ENCODE results near the gene SLC12A4. TPM values are rescaled to one million over a fixed set of nuclear protein-coding genes. Genes with fewer than 3 reads are reported as not detected.
A peak's percentile ranks its signal among the peaks of the same experiment; 100 is the strongest.

The SLC12A4 gene
- total and polyA plus RNA-seq, 2 of the 13 experiments (the other 11 are each of a cell fraction or from before 2014, with no cell fraction given), result 65.1 to 84.3 TPM

- POLR2A ChIA-PET, result interaction anchor here (0.6 kb wide), 1 partner anchor 93 kb away, joined by 3 read pairs; no protein-coding TSS in a partner anchor
- Histone ChIP-seq H3K9ac (ENCODE audit: insufficient read depth, low read depth, low read length) (no peak overlapping the region), H3K36me3 (replicated peaks in 1 of 2; ENCODE audit: control insufficient read depth in 1 of 2, insufficient read depth in 2 of 2, low read length in 2 of 2) (peaks cover 10 to 29% of the 10 kb centered on the region in 2 experiments), H3K27ac (ENCODE audit: extremely low read length, insufficient read depth, low read length) (no peak overlapping the region), H2AFZ (ENCODE audit: low read length) (no peak overlapping the region), H3K9me3 (ENCODE audit: low read length) (no peaks in the 10 kb centered on the region), H3K4me2 (ENCODE audit: low read depth, low read length) (no peak overlapping the region), H3K79me2 (ENCODE audit: insufficient read depth, low read length) (no peaks in the 10 kb centered on the region), H3K27me3 (ENCODE audit: control insufficient read depth in 1 of 2, insufficient read depth in 2 of 2, low read length in 2 of 2) (no peaks in the 10 kb centered on the region), H4K20me1 (ENCODE audit: insufficient read depth, low read length) (no peaks in the 10 kb centered on the region; the same call in 1 of the 2 replicates), H3K4me3 (replicated peaks in 1 of 3; ENCODE audit: insufficient read depth in 1 of 3, low read depth in 2 of 3, low read length in 3 of 3) (no peak overlapping the region), H3K4me1 (ENCODE audit: insufficient read depth, low read length) (peaks cover 13% of the 10 kb centered on the region)
- in situ Hi-C loops (cut with HindIII; ENCODE audit: extremely low pct_ligation_motif_present, low pct_unique_long_range_greater_than_20kb) (no loop called here), intact Hi-C loops (cut with micrococcal nuclease; ENCODE audit: unreplicated experiment) (no loop called here)
- ATAC-seq (no peak; the same call in 2 of the 3 replicates), DNase-seq (ENCODE audit: low spot score) (no peak), FAIRE-seq (no peak)
- 98% methylated on average over 21 of the region's 36 CpGs for WGBS (ENCODE audit: low lambda C conversion rate)
- BruUV-seq (replicated peaks), result TSS peak; percentile 44
- CTCF ChIA-PET (ENCODE audit: low intra/inter-chr PET ratio, low total read pairs), result no interaction called here
- no peak for TF ChIP-seq XBP1 (CRISPR knock-in tag; IDR thresholded peaks at IDR 0.05)
- no peak for TF ChIP-seq PHF21A (CRISPR knock-in tag; IDR thresholded peaks at IDR 0.05)
- TF ChIP-seq HOXA3 (CRISPR knock-in tag; IDR thresholded peaks at IDR 0.05), result 0 out of 2 replicates have a peak, but pooled peaks have one; percentile 8
- TF ChIP-seq MYC (CRISPR knock-in tag; IDR thresholded peaks at IDR 0.05; ENCODE audit: borderline replicate concordance), result no peak
- TF ChIP-seq AGO2 (optimal IDR thresholded peaks at IDR 0.05; ENCODE audit: low read depth, low read length), result peak; percentile 59
- TF ChIP-seq FOSL2 (CRISPR knock-in tag; IDR thresholded peaks at IDR 0.05), result no peak
- no peak for TF ChIP-seq ELF3 (CRISPR knock-in tag; IDR thresholded peaks at IDR 0.05)
- no peak for TF ChIP-seq ZHX1 (CRISPR knock-in tag; IDR thresholded peaks at IDR 0.05; ENCODE audit: low read depth)
- TF ChIP-seq POGZ (CRISPR knock-in tag; IDR thresholded peaks at IDR 0.05), result no peak
- no peak for TF ChIP-seq RNF2 (conservative IDR thresholded peaks at IDR 0.05; ENCODE audit: low read depth)
- no peak for TF ChIP-seq SCMH1 (CRISPR knock-in tag; IDR thresholded peaks at IDR 0.05; ENCODE audit: borderline replicate concordance)
- peak; percentile 38; the same call in 1 of the 2 replicates for TF ChIP-seq CHCHD3 (CRISPR knock-in tag; IDR thresholded peaks at IDR 0.05)
- TF ChIP-seq ZNF282 (IDR thresholded peaks at IDR 0.05; ENCODE audit: partially characterized antibody), result no peak
- TF ChIP-seq USF2 (IDR thresholded peaks at IDR 0.05; ENCODE audit: low read depth, low read length), result no peak
- TF ChIP-seq USF2 (CRISPR knock-in tag; IDR thresholded peaks at IDR 0.05; ENCODE audit: borderline replicate concordance), result no peak
- no peak for TF ChIP-seq SIN3B (IDR thresholded peaks at IDR 0.05; ENCODE audit: low read length)
- no peak for TF ChIP-seq MTERF4 (CRISPR knock-in tag; IDR thresholded peaks at IDR 0.05)
- no peak for TF ChIP-seq MAX (IDR thresholded peaks at IDR 0.05)
- TF ChIP-seq ZNF761 (CRISPR knock-in tag; conservative IDR thresholded peaks at IDR 0.05), result no peak
- TF ChIP-seq MTA1 (CRISPR knock-in tag; IDR thresholded peaks at IDR 0.05; ENCODE audit: borderline replicate concordance), result peak; percentile 46; the same call in 1 of the 2 replicates
Measured at GRCh38 chr16:67909056-67909742, 59.2 kb downstream of the SLC12A4 start.
